Fibroblast of the aortic adventitia (primary cell): ENCODE results near the gene PTPN20. TPM values are rescaled to one million over a fixed set of nuclear protein-coding genes. Genes with fewer than 3 reads are reported as not detected.

ENCODE experiments used
- DNase-seq: peaks from one replicate; pipeline ENCODE4 v3.0.0-alpha.2; 2010; ENCODE audit warnings: low read depth
- H3K4me3 ChIP-seq: 2 replicates; pipeline ENCODE4 v1.5.1; 2011; ENCODE audit warnings: low read depth, mild to moderate bottlenecking, control low read depth, low read length, moderate library complexity
- CTCF ChIP-seq: IDR thresholded peaks from 2 replicates; pipeline ENCODE4 v1.5.1; 2011; ENCODE audit warnings: mild to moderate bottlenecking, low read length, control low read depth, inconsistent platforms; ENCODE audit not compliant: insufficient read depth
- total RNA-seq: library from RNA; depleted of rRNA; stranded (reverse); fragments of >200 nt; gene quantifications from 2 replicates; pipeline ENCODE4 v1.2.3, GENCODE V29; 2012; ENCODE audit warnings: low replicate concordance

PTPN20 gene
- total RNA-seq, 1 donor: 0.27 TPM

- DNase-seq: peak; percentile 77
- H3K4me3 ChIP-seq: no peak overlapping the region
- no peak for TF ChIP-seq CTCF
Observed at GRCh38 chr10:47020471-47020870, 109.2 kb downstream of the PTPN20 start.

GRCh38 chr10:47021850-47022249 is 110.6 kb downstream of the PTPN20 start:
- no peak for TF ChIP-seq CTCF
- H3K4me3 ChIP-seq: no peak overlapping the region
- DNase-seq: no peak

- no peak overlapping the region for H3K4me3 ChIP-seq
- DNase-seq: no peak
- TF ChIP-seq CTCF: no peak
Observed at GRCh38 chr10:47022311-47023131, 111.3 kb downstream of the PTPN20 start.

- TF ChIP-seq CTCF: no peak
- DNase-seq: peak; percentile 25
- no peak overlapping the region for H3K4me3 ChIP-seq
Observed at GRCh38 chr10:47023237-47024045, 112.2 kb downstream of the PTPN20 start.

GRCh38 chr10:47024046-47024322 is 112.8 kb downstream of the PTPN20 start:
- no peak for TF ChIP-seq CTCF
- no peak overlapping the region for H3K4me3 ChIP-seq
- DNase-seq: no peak

GRCh38 chr10:47024399-47025252 is 113.4 kb downstream of the PTPN20 start:
- peak; percentile 79 for TF ChIP-seq CTCF
- DNase-seq: peak; percentile 55
- H3K4me3 ChIP-seq: no peak overlapping the region
